Stimulated activated naive CD8-positive, alpha-beta T cell treated with anti-CD3 and anti-CD28 coated beads, Interleukin-15, amount 100 ng/mL, for 72 hours (primary cell): ENCODE measurements around the gene SMAD2.

Experiments used
- ATAC-seq: fragments of 150-1000 bp; cut with Tn5 transposase; 2 replicates; pipeline ENCODE4 v1.10.0; 2021; ENCODE audit warnings: mild to moderate bottlenecking, moderate library complexity
- DNase-seq, 2 donors: peaks; one replicate each; pipeline ENCODE4 v3.0.0; 2021 to 2022
- H3K27ac Mint-ChIP-seq, 2 donors: one replicate each; pipeline ENCODE4 v1.8.0; 2022; ENCODE audit warnings: mild to moderate bottlenecking in 2 of 2, mixed read lengths in 2 of 2, moderate library complexity in 2 of 2
- H3K27me3 Mint-ChIP-seq: one replicate; pipeline ENCODE4 v1.8.0; 2022; ENCODE audit warnings: mixed read lengths
- H3K4me1 Mint-ChIP-seq: one replicate; pipeline ENCODE4 v1.8.0; 2022; ENCODE audit warnings: mild to moderate bottlenecking, mixed read lengths
- H3K4me3 Mint-ChIP-seq, 2 donors: one replicate each; pipeline ENCODE4 v1.8.0; 2022; ENCODE audit warnings: mild to moderate bottlenecking in 2 of 2, mixed read lengths in 2 of 2, moderate library complexity in 1 of 2
- H3K9me3 Mint-ChIP-seq, 2 donors: one replicate each; pipeline ENCODE4 v1.8.0; 2022; ENCODE audit warnings: mixed read lengths in 2 of 2

The SMAD2 gene

GRCh38 chr18:47815486-47816270, 114.8 kb downstream of the SMAD2 start:
- no peak overlapping the region for H3K27ac Mint-ChIP-seq

GRCh38 chr18:47809420-47809819, 121.0 kb downstream of the SMAD2 start:
- Mint-ChIP-seq H3K4me3 (no peak overlapping the region), H3K27ac (no peak overlapping the region), H3K27me3 (no peaks in the 10 kb centered on the region), H3K9me3 (peaks cover 6 to 12% of the 10 kb centered on the region in 2 donors), H3K4me1 (no peaks in the 10 kb centered on the region)
- DNase-seq = no peak
- ATAC-seq = no peak

More at GRCh38 chr18:47815486-47816270, 114.8 kb downstream of the SMAD2 start:
- Mint-ChIP-seq H3K27me3 (no peaks in the 10 kb centered on the region), H3K9me3 (peaks cover 0 to 5% of the 10 kb centered on the region in 2 donors), H3K4me3 (no peak overlapping the region), H3K4me1 (no peaks in the 10 kb centered on the region)
- DNase-seq (no peak), ATAC-seq (no peak)

DNA sequence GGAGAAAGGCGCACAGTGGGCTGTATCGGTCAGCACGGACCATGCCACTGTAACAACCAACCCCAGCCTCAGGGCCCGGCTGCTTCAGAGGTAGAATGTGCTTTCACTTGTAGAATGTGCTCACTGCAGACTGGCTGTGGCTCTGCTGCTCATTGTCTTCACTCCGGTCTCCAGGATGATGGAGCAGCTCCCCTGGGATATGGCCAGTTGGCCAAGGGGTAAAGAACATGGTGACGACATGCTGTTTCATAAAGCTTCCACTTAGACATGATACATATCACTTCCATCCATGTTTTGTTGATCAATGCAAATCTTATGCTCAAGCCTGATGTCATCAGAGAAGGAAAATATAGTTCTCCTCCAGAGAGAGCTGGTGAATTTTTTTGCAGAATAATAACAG, 127.7 kb downstream of the SMAD2 start:
- Mint-ChIP-seq H3K9me3 (peaks cover 6 to 8% of the 10 kb centered on the region in 2 donors), H3K4me3 (no peak overlapping the region), H3K27ac (no peak overlapping the region), H3K27me3 (peaks cover 10% of the 10 kb centered on the region), H3K4me1 (no peaks in the 10 kb centered on the region)
- DNase-seq (no peak), ATAC-seq (no peak)

- Mint-ChIP-seq H3K9me3 (peaks cover 6 to 8% of the 10 kb centered on the region in 2 donors), H3K4me3 (no peak overlapping the region), H3K27ac (no peak overlapping the region), H3K4me1 (no peaks in the 10 kb centered on the region), H3K27me3 (peaks cover 10% of the 10 kb centered on the region)
- no peak for ATAC-seq
- no peak for DNase-seq
These were observed 128.6 kb downstream of the SMAD2 start for GRCh38 chr18:47801817-47802216.

GRCh38 chr18:47800756-47801155, 129.7 kb downstream of the SMAD2 start:
- ATAC-seq (no peak), DNase-seq (no peak)
- Mint-ChIP-seq H3K4me1 (no peaks in the 10 kb centered on the region), H3K27me3 (peaks cover 10% of the 10 kb centered on the region), H3K4me3 (no peak overlapping the region), H3K27ac (no peak overlapping the region), H3K9me3 (peaks cover 6 to 8% of the 10 kb centered on the region in 2 donors)

DNA sequence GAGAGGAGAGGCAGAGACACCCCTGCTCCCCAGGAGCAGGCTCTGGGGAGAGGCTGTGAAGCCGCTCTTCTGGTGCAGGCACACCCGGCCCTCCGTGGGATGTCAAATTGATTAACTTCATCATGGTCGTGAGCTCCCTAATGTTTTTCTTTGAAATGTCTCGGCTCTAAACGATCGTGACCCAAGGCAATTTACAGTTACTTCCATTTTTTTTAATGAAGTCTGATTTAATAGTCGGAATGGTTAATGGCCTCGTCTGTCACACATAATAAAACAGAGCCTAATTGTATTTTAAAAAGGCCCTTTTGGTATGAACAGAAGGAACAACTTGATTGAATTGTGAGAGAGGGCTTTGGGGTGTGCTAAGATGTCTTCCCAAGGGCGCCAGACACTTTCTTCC, 130.2 kb downstream of the SMAD2 start:
- DNase-seq = no peak
- H3K27ac Mint-ChIP-seq = no peak overlapping the region
- no peaks in the 10 kb centered on the region for H3K4me1 Mint-ChIP-seq
- H3K9me3 Mint-ChIP-seq = peaks cover 6 to 8% of the 10 kb centered on the region in 2 donors
- no peak overlapping the region for H3K4me3 Mint-ChIP-seq
- peaks cover 15% of the 10 kb centered on the region for H3K27me3 Mint-ChIP-seq
- no peak for ATAC-seq

- peaks cover 0 to under 1% of the 10 kb centered on the region in 2 donors for H3K9me3 Mint-ChIP-seq
- no peaks in the 10 kb centered on the region for H3K4me1 Mint-ChIP-seq
- ATAC-seq = no peak
- no peak overlapping the region for H3K4me3 Mint-ChIP-seq
- H3K27ac Mint-ChIP-seq = no peak overlapping the region
- no peak for DNase-seq
- H3K27me3 Mint-ChIP-seq = peaks cover 18% of the 10 kb centered on the region
These were observed 131.1 kb downstream of the SMAD2 start for GRCh38 chr18:47799376-47799775.

DNA sequence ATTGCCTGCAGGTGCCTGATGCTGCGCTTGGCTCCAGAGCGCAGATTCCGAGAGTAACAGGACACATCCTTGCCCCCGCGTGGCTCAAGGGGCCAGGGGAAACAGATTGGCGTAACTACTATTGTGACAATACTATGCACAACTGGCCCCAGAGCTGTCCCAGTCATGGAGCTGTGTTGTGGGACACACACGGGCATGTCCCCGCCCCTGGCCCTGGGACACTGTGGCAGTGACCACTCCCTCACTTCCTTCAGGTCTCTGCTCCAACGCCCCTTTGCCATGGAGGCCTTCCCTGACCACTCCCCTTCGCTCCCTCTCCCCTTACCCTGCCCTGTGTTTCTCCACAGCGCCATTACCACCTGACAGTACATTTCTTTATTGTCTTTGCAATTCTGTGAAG, 132.1 kb downstream of the SMAD2 start:
- no peaks in the 10 kb centered on the region for H3K9me3 Mint-ChIP-seq
- H3K27me3 Mint-ChIP-seq = peaks cover 26% of the 10 kb centered on the region
- ATAC-seq = no peak
- H3K4me3 Mint-ChIP-seq = no peak overlapping the region
- H3K4me1 Mint-ChIP-seq = no peaks in the 10 kb centered on the region
- no peak for DNase-seq
- no peak overlapping the region for H3K27ac Mint-ChIP-seq

- H3K27ac Mint-ChIP-seq = no peak overlapping the region
- peaks cover 28% of the 10 kb centered on the region for H3K27me3 Mint-ChIP-seq
- no peak for DNase-seq
- no peak for ATAC-seq
- no peaks in the 10 kb centered on the region for H3K9me3 Mint-ChIP-seq
- H3K4me3 Mint-ChIP-seq = no peak overlapping the region
- no peaks in the 10 kb centered on the region for H3K4me1 Mint-ChIP-seq
These were observed 133.3 kb downstream of the SMAD2 start for GRCh38 chr18:47797126-47797525.

- Mint-ChIP-seq H3K4me3 (no peak overlapping the region), H3K9me3 (no peaks in the 10 kb centered on the region), H3K27me3 (peaks cover 28% of the 10 kb centered on the region), H3K27ac (peak overlapping the region; percentile 51 to 66), H3K4me1 (no peaks in the 10 kb centered on the region)
- ATAC-seq (no peak), DNase-seq (no peak)
These were observed 135.0 kb downstream of the SMAD2 start for GRCh38 chr18:47795434-47795814.

DNA sequence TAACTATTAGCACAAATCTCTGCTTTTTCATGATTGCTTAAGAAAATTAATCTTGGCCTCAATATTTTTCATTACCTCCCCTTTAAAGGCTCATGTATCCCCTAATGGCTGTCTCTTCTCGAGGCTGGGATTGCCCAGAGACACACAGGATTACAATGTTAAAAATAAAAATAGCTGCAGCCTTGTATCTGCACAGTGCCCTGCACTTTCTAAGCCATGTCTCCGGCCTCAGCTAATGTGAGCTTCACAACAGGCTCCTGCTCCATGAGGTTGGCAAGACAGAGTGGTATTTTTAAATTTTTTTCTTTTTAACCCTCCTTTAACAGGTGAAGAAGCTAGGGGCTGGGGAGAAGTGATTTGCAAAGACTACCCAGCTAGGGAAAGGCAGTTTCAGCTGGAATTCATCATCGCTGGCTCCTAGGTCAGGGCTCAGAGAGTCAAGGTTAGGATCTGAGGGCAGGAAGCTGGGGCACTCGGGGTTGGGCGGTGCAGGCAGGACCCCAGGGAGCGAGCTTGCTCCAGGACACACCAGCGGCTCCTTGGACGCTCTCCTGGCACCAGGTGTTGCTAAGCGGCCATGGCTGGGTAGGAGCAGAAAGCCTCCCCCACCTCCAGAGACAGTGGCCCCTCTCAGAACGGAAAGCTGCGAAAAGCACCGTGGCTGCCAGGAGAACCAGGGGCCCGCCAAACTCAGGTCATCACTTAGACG, 135.6 kb downstream of the SMAD2 start:
- peak overlapping the region; percentile 51 to 66 for H3K27ac Mint-ChIP-seq
- ATAC-seq = no peak
- DNase-seq = no peak
- H3K9me3 Mint-ChIP-seq = no peaks in the 10 kb centered on the region
- peaks cover 28% of the 10 kb centered on the region for H3K27me3 Mint-ChIP-seq
- H3K4me3 Mint-ChIP-seq = no peak overlapping the region
- no peaks in the 10 kb centered on the region for H3K4me1 Mint-ChIP-seq

GRCh38 chr18:47793609-47794008, 136.8 kb downstream of the SMAD2 start:
- Mint-ChIP-seq H3K27me3 (peaks cover 20% of the 10 kb centered on the region), H3K9me3 (no peaks in the 10 kb centered on the region), H3K4me3 (no peak overlapping the region), H3K27ac (peak overlapping the region in 1 of 2 donors; percentile 80), H3K4me1 (no peaks in the 10 kb centered on the region)
- ATAC-seq (no peak), DNase-seq (no peak)

DNA sequence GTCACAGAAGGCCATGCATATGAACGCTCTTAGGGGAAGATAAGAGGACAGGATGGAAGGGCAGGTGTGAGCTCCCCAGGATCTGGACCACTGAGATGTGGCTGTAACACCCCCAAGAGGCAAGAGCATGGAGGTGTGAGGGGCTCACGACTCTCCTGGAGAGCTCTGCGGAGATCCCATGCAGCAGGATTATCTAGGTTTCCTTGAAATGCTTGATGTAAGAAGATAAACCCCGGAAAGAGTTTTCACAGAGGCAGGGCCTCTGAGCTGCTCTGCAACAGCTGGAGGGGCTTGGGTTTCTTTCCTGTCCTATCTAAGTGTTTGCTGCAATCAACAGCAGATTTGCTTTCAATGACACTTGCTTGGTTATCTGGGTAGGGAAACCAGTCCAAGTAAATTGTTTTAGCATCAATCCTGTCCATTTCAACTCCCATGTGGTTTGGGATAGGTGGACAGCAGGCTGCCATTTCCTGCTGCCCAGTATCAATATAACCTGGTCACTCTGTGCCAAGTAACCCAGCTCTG, 138.9 kb downstream of the SMAD2 start:
- no peaks in the 10 kb centered on the region for H3K4me1 Mint-ChIP-seq
- no peaks in the 10 kb centered on the region for H3K9me3 Mint-ChIP-seq

GRCh38 chr18:47790036-47790435, 140.4 kb downstream of the SMAD2 start:
- DNase-seq (no peak), ATAC-seq (no peak)
- Mint-ChIP-seq H3K9me3 (peaks cover 2 to 5% of the 10 kb centered on the region in 2 donors), H3K4me1 (no peaks in the 10 kb centered on the region), H3K27ac (no peak overlapping the region), H3K27me3 (peaks cover 22% of the 10 kb centered on the region), H3K4me3 (no peak overlapping the region)

More for the DNA sequence above, 138.9 kb downstream of the SMAD2 start:
- DNase-seq = no peak
- Mint-ChIP-seq H3K4me3 (no peak overlapping the region), H3K27ac (no peak overlapping the region), H3K27me3 (peaks cover 29% of the 10 kb centered on the region)
- no peak for ATAC-seq

- DNase-seq = no peak
- H3K27me3 Mint-ChIP-seq = peaks cover 15% of the 10 kb centered on the region
- H3K9me3 Mint-ChIP-seq = peaks cover 13 to 14% of the 10 kb centered on the region in 2 donors
- H3K4me1 Mint-ChIP-seq = no peaks in the 10 kb centered on the region
- H3K27ac Mint-ChIP-seq = no peak overlapping the region
- no peak for ATAC-seq
- H3K4me3 Mint-ChIP-seq = no peak overlapping the region
These were observed 141.8 kb downstream of the SMAD2 start for GRCh38 chr18:47788621-47789020.

DNA sequence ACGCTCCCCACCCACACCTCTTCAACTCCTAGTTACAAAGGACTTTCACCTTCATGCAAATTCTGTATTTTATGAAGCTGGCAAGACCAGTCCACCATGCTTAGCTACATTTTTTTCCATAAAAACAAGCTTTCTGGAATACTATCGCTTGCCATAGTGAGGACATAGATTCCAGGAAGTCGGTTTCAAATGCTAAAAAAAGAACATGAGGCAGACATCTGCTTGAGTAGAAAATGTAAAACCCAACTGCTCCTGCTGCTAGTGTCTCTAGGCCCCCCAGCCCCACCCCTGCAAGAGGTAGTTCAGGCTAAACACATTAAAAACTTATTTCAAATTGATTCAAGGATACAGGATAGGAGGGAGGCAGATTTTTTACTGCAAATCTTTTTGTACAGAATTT, 148.9 kb downstream of the SMAD2 start:
- peaks cover 9% of the 10 kb centered on the region for H3K4me1 Mint-ChIP-seq
- peaks cover 13 to 23% of the 10 kb centered on the region in 2 donors for H3K9me3 Mint-ChIP-seq
- ATAC-seq = no peak
- peaks cover 6% of the 10 kb centered on the region for H3K27me3 Mint-ChIP-seq
- no peak overlapping the region for H3K4me3 Mint-ChIP-seq
- no peak overlapping the region for H3K27ac Mint-ChIP-seq
- no peak for DNase-seq
